GM19395 (cell line): Measurements from ENCODE around the gene SUMO4.
"Not testable (repeated sequence)": the region's sequence is repeated elsewhere in the genome, so short reads cannot be mapped to it uniquely, and the experiment has no call there.

Source experiments
- ATAC-seq: cut with Tn5 transposase; IDR thresholded peaks from one replicate; pipeline ENCODE4 v1.9.1; 2021; ENCODE audit warnings: mild to moderate bottlenecking, moderate library complexity; ENCODE audit not compliant: unreplicated experiment

SUMO4 gene

DNA sequence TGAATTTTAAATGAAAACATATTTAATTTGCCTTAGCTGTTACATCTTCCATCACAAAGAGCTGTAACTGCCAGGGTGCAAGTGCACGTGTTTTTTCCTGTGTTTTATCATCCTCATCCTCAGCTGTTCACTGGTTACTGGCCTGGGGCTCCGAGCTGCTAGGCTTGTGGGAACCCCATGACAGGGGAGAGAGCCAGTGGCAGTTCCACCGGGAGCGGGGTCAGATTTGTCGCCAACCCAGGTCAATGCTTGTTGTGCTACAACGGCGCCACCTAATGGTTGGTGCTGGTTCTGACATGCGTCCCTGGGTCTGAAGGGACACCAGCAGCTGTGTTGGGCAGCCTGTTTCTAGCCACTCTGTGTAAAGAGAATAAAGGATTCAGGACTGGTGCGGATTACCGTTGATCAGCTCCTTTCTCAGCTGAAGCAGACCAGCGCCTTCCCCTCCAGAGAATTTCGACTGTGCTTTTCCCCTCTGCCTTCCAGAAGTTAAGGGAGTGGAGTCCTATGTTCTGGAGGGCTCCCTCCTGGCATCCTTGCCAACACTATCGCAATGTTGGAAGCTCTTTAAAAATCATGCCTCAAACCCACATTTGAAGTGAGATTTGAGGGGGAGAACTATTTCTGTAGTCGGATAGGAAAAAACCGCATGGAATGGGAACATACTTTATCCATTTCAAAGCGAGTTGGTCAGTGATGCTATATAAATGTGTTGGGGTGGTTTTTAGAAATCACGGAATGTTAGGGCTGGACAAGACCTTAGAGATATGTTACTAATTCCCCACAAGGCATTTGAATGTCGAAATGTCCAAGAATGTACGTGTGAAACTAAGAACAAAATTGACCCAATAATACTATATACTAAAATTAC lies 32.1 kb downstream of the SUMO4 start:
- peak; percentile 89 for ATAC-seq

DNA sequence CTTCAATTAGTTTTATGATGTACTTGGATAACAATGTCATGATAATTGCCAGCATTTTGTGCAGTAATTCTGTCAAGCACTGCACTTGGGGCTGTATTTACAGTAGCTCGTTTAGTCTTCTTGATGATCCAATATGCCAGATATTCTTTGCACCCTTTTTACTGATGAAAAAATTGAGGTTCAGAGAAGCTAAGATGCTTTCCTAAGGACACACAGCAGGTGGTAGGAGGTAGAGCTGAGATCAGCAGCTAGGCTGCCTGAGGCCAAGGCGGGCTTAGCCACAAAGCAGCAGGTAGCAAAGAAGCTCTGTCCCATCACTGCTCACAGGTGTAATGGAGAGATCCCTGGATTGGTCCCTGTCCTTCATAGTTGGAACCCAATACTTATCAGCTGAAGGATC lies 33.3 kb downstream of the SUMO4 start:
- no peak for ATAC-seq

DNA sequence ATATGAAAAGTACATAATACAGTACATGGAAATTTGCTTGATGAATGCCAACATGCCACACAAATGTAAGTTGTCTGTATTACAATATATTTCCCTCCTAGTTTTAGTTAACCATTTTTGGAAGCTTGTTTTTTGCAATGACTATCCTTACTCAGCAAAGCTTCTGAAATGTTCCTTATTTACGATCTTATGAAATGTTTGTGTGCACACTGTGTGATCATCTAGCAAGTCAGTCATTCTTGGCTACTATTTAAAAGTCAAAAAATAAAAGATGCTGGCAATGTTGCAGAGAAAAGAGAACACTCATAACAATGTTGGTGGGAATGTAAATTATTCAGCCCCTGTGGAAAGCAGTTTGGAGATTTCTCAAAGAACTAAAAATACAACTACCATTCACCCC lies 33.8 kb downstream of the SUMO4 start:
- ATAC-seq, result no peak

DNA sequence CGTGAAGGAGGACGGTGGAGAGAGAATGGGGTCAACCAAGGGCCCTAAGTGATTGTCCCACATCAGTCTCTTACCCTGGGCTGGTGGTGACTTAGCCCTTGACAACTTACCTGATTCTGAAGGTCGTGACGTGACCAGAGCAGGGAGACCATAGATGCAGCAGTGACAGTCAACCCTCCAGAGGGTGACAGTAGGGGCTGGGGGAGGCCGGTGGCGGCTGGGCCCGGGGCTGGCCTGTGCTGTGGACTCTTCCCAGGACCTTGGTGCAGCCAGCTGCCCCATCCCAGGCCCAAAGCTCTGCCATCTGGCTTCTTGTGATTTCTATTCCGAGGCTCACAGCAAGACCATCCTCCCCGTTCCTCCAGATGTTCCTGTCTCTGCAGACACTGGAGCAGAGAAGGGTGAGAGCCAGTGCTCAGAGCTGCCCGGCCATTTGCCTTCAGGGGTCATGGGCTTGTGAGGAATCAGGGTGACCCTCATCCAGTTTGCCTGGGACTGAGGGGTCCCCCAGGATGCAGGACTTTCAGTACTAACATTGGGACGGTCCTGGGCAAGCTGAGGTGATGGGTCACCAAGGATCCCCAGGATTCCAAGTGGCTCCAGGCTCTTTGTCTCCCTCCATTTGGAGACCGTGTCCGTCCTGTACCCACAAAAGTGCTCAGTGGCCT lies 36.0 kb downstream of the SUMO4 start:
- no peak for ATAC-seq

DNA sequence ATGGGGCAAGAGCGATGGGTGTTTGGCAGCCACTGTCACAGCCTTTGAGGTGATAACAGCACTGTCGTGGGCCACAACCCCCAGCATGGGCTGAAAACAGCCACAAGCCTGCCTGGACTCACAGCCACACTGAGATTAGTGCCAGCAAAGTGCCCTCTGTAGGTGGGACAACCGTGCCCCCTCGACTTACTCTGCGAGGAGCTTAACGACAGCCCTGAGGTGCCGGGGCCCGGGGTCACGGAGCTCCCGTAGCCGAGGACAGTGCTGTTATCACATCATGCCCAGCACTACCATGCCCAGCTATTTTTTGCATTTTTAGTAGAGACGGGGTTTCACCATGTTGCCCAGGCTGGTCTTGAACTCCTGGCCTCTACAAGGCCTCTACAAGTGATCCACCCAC lies 36.6 kb downstream of the SUMO4 start:
- ATAC-seq, result no peak

DNA sequence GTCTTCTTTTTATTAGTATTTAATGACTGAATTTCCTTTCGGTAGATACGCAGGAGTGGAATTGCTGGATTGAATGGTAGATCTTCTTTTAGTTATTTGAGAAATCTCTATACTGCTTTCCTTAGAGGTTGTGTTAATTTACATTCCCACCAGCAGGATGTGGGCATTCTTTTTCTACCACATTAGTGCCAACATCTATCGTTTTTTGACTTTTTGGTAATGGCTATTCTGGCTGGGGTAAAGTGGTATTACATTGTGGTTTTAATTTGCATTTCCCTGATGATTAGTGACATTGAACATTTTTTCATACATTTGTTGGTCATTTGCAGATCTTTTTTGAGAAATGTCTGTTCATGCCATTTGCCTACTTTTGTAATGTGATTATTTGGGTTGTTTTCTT lies 37.1 kb downstream of the SUMO4 start:
- ATAC-seq, result no peak

DNA sequence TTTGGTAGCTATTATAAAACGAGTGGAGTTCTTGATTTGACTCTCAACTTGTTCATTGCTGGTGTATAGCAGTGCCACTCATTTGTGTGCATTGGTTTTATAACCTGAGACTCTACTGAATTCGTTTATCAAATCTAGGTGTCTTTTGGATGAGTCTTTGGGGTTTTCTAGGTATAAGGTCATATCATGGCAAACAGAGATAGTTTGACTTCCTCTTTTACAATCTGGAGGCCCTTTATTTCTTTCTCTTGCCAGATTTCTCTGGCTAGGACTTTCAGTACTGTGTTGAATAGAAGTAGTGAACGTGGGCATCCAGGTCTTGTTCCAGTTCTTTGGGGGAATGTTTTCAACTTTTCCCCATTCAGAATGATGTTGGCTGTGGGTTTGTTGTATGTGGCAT lies 38.8 kb downstream of the SUMO4 start:
- ATAC-seq, result peak; percentile 83

DNA sequence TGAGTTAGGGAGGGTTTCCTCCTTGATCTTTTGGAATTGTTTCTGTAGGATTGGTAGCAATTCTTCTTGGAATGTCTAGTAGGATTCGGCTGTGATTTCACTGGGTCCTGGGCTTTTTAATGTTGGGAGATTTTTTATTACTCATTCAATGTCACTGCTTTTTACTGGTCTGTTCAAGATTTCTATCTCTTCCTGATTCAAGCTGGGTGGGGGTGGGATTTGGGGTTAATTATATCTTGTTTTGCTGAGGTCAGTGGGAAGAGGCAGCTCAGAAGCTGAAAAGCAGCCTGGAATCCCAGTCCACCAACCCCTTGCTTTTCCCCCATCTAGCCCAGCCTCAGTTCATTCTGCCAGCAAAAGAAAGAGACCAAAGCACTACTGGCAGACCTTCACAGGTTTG lies 39.6 kb downstream of the SUMO4 start:
- no peak for ATAC-seq

DNA sequence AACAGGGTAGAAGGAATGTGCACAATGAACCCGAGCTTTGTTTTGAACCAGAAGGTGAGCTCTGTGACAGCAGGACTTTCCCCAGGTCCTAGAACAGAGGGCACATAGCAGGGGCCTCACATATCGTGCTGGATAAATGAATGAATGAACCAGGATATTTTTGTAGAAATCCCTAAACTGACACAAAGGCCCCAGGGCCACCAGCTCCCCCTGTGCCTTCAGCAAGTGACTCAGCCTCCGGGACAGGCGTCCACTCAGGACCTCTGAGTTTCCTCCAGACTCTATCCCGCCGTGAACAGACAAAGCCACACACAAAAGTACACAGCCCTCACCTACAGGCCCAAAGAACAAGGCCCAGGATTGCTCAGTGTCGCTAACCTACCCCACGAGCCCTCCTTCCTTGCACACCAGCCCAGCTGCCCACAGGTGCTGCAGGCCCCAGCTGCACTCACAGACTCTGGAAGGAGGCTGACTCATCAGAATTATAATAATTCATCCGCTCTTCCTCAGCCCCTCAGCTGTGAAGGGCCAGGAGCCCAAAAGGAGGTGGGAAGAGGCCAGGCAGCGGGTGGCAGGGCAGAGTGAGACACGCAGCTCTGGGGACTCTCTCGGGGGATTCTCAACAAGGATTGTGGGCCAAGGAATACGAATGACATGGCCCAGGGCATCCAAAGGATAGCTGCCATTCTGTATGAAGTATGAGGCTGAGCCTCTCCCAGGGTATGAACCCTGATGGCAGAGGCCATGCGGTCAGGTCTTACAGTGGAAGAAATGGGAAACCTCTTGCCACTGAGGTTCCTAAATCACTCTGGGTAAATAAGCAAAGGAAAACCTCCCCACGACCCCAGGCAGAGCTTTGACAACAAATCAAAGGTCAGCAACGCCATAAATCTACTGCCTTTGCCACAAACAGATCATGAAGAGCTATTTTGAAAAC lies 40.9 kb downstream of the SUMO4 start:
- no peak for ATAC-seq

DNA sequence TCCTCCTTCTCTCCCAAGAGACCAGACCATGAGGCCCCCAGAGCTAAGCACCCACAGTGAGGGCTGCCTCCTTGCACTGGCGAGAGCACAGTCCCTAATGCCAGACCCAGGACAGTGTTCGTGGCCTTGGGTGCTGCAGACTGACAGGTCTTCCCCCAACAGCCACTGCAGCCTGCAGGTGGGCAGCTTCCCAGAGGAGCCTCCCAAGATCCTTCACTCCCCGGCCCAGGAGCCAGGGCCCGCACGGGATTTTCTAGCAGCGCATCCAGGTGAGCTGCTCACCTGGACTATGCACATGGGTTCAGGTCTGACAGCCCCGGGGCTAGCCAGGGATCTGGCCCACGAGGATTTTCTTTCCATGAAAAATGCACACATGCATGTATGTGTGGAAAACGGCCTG lies 41.7 kb downstream of the SUMO4 start:
- ATAC-seq, result no peak

DNA sequence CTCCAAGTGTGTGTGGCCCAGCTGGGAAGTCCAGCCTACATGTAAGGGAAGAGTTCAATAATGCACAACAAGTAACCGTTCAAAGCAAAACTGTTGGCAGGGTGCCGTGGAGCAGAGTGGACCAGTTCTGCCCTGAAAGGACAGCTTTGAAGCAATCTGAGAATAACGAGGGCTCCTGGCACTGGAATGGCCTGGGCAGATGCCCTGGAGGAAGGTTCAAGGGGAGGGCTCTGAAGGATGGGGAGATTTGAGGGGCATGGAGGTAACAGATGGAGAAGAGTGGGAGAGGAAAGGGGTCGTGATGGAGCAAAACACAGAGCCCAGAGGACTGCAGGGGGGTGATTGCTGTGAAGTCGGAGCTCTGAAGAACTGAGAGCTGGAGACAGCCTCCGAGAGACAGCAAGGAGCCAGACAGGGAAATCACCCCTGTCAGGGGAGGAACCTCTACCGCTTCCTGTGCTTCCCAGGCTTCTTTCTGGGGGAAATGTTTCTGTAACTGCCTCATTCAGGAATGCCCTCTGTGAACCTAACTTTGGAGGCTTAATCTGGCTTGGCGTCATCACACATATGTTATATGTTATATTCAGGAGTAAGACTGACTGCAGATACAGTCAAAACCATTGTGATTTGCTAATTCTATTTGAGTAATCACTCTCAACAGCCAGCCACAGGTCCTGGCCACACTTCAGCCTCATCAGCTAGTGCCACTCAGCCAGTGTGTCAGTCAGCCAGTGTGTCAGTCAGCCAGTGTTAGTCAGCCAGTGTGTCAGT lies 43.5 kb downstream of the SUMO4 start:
- ATAC-seq, result no peak

DNA sequence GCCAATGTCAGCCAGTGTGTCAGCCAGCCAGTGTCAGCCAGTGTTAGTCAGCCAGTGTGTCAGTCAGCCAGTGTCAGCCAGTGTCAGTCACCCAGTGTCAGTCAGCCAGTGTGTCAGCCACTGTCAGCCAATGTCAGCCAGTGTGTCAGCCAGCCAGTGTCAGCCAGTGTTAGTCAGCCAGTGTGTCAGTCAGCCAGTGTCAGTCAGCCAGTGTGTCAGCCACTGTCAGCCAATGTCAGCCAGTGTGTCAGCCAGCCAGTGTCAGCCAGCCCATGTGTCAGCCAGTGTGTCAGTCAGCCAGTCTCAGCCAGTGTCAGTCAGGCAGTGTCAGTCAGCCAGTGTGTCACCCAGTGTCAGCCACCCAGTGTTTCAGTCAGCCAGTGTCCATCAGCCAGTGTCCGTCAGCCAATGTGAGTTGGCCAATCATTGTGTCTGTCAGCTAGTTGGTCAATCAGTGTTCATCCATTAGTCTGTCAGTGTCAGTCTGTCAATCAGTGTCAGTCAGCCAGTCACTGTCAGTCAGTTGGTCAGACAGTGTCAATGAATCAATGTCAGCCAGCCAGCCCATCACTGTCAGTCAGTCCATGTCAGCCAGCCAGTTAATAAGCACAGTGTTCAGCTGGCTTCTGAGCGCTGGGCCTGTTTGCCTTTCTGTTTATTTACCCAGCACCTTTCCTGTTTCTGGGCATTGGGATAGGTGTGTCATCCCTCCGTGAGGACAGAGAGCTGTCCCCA lies 44.5 kb downstream of the SUMO4 start:
- not testable (repeated sequence) for ATAC-seq

DNA sequence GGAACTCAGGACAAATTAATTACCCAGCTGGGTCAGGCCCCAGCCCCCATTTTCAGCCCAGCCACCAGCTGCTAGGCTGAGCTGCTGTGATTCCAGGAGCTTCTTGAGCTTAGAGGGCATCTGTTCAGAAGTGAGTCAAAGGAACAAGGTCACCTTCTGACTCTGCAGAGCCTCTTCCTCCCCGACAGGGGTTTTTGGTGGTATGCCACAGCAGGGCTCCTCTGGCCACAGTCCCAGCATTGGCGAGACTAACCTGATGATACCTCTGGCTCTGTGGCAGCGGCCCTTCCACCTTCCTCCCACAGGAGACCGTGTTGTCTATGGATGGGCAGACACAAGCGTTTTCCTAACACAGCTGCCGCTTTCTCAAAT lies 45.0 kb downstream of the SUMO4 start:
- no peak for ATAC-seq

DNA sequence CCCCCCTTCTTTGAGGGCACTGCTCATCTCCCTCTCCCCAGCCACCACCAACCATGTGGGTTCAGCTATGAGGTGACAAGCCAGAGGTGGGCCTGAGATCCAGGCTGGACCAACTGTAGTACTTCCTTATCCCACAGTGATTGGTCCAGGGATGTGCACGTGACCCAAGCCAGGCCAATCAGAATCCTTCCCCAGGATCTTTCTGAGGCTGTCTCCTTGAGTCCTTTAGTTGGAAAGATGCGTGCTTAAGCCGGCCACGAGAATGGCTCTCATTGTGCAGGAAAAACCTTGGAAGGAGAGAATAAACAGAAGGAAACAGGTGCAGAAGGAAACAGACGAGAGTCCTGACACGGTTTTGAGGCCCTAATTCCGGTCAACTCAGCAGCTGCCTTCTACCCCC lies 45.5 kb downstream of the SUMO4 start:
- ATAC-seq, result no peak

DNA sequence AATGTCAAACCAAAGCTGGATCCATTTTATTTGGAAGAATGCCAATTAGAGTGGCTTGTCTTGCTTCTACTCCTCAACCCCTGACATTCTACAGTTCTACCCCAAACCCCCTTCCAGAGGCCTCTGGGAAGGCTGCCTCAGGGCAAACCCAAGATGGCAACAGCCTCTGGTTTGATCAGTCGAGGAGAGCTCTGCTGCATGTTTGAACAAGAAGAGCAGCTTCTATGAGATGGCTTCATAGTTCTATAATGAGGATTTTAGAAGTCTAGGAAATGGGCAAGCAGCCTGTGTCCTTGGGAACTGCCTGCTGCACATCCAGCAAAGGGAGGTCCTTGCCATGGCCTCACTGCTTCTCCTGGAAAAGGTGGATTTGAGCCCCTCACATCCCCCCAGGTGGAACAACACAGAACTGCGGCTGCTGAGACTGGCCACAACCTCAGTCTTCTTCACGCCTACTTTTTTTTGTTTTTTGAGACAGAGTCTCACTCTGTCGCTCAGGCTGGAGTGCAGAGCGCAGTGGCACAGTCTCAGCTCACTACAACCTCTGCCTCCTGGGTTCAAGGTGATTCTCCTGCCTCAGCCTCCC lies 46.8 kb downstream of the SUMO4 start:
- no peak for ATAC-seq

DNA sequence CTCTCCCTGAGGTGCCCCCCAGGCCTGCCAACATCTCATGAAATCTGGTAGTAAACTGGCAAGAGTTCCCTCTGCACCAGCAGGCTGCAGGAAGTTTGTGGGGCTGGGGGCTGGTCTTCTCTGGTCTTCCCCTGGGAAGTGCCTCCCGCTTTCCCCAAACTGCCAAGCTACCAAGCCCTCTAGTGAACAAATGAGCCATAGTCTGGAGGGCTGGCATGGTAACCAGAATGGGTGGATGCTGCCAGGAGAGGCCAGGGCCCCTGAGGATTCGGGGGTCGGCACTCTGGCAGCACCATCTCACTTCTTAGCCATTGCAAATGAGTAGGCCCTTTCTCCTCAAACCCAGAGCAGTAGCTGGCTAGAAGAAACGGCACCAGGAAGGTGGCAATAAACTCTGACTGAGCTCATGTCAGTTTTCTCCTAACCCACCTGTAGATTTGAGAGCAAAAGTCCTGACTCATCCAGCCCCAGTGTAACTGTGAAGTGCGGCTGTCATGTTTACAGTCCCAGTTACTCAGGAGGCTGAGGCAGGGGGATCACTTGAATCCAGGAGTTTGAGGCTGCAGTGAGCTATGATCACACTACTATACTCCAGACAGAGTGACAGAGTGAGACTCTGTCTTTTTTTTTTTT lies 48.9 kb downstream of the SUMO4 start:
- no peak for ATAC-seq

DNA sequence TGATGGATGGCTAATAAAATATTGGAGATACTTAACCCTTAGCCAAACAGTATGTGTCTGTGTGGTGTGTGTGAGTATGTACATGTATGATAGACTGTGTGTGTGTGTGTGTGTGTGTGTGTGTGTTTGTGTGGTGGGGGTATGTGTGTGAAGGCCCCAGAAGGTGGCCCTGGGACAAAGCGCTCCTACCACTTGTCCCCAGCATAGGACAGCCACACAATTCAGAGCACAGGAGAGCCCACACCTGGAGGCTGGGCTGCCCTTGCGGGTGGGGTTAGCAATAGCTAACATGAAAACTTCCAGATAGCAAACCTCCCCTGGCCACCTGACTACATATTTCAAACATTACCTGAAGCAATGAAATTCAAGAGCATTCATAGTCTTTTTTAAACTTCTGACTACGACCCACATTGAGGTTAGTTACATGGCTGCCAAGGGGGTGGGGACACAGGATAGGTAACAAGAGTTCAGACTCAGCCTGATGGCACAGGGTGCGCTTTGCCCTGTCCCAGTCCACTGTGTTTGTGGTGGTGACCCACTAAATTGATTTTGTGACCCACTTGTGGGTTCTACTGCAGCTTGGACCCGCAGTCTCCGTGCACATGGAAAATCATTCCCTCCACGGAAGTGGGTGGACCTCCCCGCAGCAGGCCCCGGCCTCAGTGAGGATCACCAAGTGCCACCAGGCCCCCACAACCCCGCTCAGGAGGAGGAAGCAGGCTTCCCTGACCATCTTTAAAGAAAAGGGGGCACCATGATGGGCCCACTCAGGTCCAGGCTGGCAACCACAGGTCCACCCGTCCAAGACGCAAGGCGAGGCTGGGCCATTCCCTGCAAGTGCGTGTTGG lies 50.0 kb downstream of the SUMO4 start:
- no peak for ATAC-seq
